Astrocyte of the spinal cord (primary cell): ENCODE results near the gene LIME1.

ENCODE experiments used
- DNase-seq: peaks from one replicate; pipeline ENCODE4 v3.0.0; 2011; ENCODE audit warnings: low read depth, low spot score
- H3K4me3 ChIP-seq: 2 replicates; pipeline ENCODE4 v1.5.1; 2011; ENCODE audit warnings: low read depth, mild to moderate bottlenecking, low read length, moderate library complexity
- CTCF ChIP-seq: IDR thresholded peaks from 2 replicates; pipeline ENCODE4 v1.5.1; 2012; ENCODE audit warnings: low read depth, mild to moderate bottlenecking, low read length, inconsistent platforms
- in situ Hi-C: cut with HindIII; loops from 2 replicates; pipeline ENCODE4 v1.10.0; 2017; ENCODE audit warnings: low sequenced_read_pairs

Gene LIME1

GRCh38 chr20:63706852-63707557 lies 29.5 kb upstream of the LIME1 start:
- no peak for DNase-seq
- H3K4me3 ChIP-seq: peak overlapping the region; percentile 74
- in situ Hi-C loops: no loop called here
- peak; percentile 37 for TF ChIP-seq CTCF

GRCh38 chr20:63707558-63708300 lies 28.7 kb upstream of the LIME1 start, which contains the start of the genes ARFRP1 and ZGPAT:
Gene ARFRP1, minus strand, starts transcription at chr20:63707976. Its CDS starts 885 bp downstream, at chr20:63707091.
Gene ZGPAT, plus strand, starts transcription at chr20:63708039. Its CDS starts 542 bp downstream, at chr20:63708581.
- in situ Hi-C loops: no loop called here
- peak within 1 kb of the TSS; percentile 74 for H3K4me3 ChIP-seq
- no peak for TF ChIP-seq CTCF
- DNase-seq: peak; percentile 79

GRCh38 chr20:63708301-63709148 lies 27.9 kb upstream of the LIME1 start:
- TF ChIP-seq CTCF: no peak
- no peak for DNase-seq
- H3K4me3 ChIP-seq: peak overlapping the region; percentile 74
- in situ Hi-C loops: no loop called here

GRCh38 chr20:63709149-63709527 lies 27.3 kb upstream of the LIME1 start:
- no peak for TF ChIP-seq CTCF
- in situ Hi-C loops: no loop called here
- peak overlapping the region; percentile 74 for H3K4me3 ChIP-seq
- DNase-seq: no peak

GRCh38 chr20:63711085-63711645 lies 25.3 kb upstream of the LIME1 start:
- DNase-seq: no peak
- no peak for TF ChIP-seq CTCF
- no peak overlapping the region for H3K4me3 ChIP-seq
- in situ Hi-C loops: no loop called here

- TF ChIP-seq CTCF: no peak
- in situ Hi-C loops: no loop called here
- no peak overlapping the region for H3K4me3 ChIP-seq
- DNase-seq: no peak
Measured at GRCh38 chr20:63712191-63712590, 24.3 kb upstream of the LIME1 start.
